Measurements from ENCODE around the gene RNF220.

Gene RNF220

GRCh38 chr1:44694863-44695478 is 289.9 kb downstream of the RNF220 start:
- ChIA-PET POLR2A (no interaction called here), CTCF (no interaction called here)
- Histone ChIP-seq H3K36me3 (ENCODE audit: control insufficient read depth in 2 of 2, insufficient read depth in 1 of 2, low read length in 2 of 2) (no peaks in the 10 kb centered on the region), H3K27ac (ENCODE audit: extremely low read depth, low read depth, low read length) (no peak overlapping the region), H3K4me3 (ENCODE audit: low read depth, low read length) (no peak overlapping the region), H3K4me1 (ENCODE audit: control insufficient read depth, insufficient read depth, low read length) (no peaks in the 10 kb centered on the region), H3K9me3 (ENCODE audit: control insufficient read depth, insufficient read depth, low read depth, low read length) (no peaks in the 10 kb centered on the region)
- TF ChIP-seq OVOL3 (tag by site-specific recombination; IDR thresholded peaks at IDR 0.05) = no peak
- TF ChIP-seq GLIS1 (tag by site-specific recombination; IDR thresholded peaks at IDR 0.05) = no peak
- no peak for TF ChIP-seq ZNF558 (tag by site-specific recombination; IDR thresholded peaks at IDR 0.05)
- no peak for TF ChIP-seq ZFP41 (tag by site-specific recombination; IDR thresholded peaks at IDR 0.05; ENCODE audit: borderline replicate concordance)
- TF ChIP-seq, protein P1, sequence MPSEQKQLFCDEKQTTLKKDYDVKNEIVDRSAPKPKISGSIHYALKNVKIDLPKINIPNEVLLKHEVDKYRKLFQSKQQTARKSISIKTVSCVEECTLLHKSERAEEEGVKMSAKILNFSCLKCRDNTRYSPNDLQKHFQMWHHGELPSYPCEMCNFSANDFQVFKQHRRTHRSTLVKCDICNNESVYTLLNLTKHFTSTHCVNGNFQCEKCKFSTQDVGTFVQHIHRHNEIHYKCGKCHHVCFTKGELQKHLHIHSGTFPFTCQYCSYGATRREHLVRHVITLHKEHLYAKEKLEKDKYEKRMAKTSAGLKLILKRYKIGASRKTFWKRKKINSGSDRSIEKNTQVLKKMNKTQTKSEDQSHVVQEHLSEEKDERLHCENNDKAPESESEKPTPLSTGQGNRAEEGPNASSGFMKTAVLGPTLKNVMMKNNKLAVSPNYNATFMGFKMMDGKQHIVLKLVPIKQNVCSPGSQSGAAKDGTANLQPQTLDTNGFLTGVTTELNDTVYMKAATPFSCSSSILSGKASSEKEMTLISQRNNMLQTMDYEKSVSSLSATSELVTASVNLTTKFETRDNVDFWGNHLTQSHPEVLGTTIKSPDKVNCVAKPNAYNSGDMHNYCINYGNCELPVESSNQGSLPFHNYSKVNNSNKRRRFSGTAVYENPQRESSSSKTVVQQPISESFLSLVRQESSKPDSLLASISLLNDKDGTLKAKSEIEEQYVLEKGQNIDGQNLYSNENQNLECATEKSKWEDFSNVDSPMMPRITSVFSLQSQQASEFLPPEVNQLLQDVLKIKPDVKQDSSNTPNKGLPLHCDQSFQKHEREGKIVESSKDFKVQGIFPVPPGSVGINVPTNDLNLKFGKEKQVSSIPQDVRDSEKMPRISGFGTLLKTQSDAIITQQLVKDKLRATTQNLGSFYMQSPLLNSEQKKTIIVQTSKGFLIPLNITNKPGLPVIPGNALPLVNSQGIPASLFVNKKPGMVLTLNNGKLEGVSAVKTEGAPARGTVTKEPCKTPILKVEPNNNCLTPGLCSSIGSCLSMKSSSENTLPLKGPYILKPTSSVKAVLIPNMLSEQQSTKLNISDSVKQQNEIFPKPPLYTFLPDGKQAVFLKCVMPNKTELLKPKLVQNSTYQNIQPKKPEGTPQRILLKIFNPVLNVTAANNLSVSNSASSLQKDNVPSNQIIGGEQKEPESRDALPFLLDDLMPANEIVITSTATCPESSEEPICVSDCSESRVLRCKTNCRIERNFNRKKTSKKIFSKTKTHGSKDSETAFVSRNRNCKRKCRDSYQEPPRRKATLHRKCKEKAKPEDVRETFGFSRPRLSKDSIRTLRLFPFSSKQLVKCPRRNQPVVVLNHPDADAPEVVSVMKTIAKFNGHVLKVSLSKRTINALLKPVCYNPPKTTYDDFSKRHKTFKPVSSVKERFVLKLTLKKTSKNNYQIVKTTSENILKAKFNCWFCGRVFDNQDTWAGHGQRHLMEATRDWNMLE (tag by site-specific recombination; conservative IDR thresholded peaks at IDR 0.05; ENCODE audit: low read depth) = no peak
- no peak for TF ChIP-seq ZNF596 (tag by site-specific recombination; IDR thresholded peaks at IDR 0.05)
- TF ChIP-seq ZNF621 (tag by site-specific recombination; IDR thresholded peaks at IDR 0.05) = no peak
- TF ChIP-seq ZNF18 (tag by site-specific recombination; IDR thresholded peaks at IDR 0.05) = no peak
- TF ChIP-seq, protein P2, sequence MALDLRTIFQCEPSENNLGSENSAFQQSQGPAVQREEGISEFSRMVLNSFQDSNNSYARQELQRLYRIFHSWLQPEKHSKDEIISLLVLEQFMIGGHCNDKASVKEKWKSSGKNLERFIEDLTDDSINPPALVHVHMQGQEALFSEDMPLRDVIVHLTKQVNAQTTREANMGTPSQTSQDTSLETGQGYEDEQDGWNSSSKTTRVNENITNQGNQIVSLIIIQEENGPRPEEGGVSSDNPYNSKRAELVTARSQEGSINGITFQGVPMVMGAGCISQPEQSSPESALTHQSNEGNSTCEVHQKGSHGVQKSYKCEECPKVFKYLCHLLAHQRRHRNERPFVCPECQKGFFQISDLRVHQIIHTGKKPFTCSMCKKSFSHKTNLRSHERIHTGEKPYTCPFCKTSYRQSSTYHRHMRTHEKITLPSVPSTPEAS (tag by site-specific recombination; IDR thresholded peaks at IDR 0.05) = no peak
- no peak for TF ChIP-seq GFI1B (tag by site-specific recombination; IDR thresholded peaks at IDR 0.05)
- no peak for TF ChIP-seq ZNF529 (tag by site-specific recombination; IDR thresholded peaks at IDR 0.05; ENCODE audit: insufficient replicate concordance)

GRCh38 chr1:44695671-44696070 is 290.6 kb downstream of the RNF220 start:
- Histone ChIP-seq H3K4me3 (ENCODE audit: low read depth, low read length) (no peak overlapping the region), H3K36me3 (ENCODE audit: control insufficient read depth in 2 of 2, insufficient read depth in 1 of 2, low read length in 2 of 2) (no peaks in the 10 kb centered on the region), H3K9me3 (ENCODE audit: control insufficient read depth, insufficient read depth, low read depth, low read length) (no peaks in the 10 kb centered on the region), H3K4me1 (ENCODE audit: control insufficient read depth, insufficient read depth, low read length) (0 out of 2 replicates have a peak, but pooled peaks cover 2% of the 10 kb centered on the region), H3K27ac (ENCODE audit: extremely low read depth, low read depth, low read length) (no peak overlapping the region)
- CTCF ChIA-PET = no interaction called here
- TF ChIP-seq KLF1 (tag by site-specific recombination; IDR thresholded peaks at IDR 0.05) = no peak
- peak; percentile 87 for TF ChIP-seq ZNF121 (tag by site-specific recombination; IDR thresholded peaks at IDR 0.05)
- POLR2A ChIA-PET = no interaction called here

DNA sequence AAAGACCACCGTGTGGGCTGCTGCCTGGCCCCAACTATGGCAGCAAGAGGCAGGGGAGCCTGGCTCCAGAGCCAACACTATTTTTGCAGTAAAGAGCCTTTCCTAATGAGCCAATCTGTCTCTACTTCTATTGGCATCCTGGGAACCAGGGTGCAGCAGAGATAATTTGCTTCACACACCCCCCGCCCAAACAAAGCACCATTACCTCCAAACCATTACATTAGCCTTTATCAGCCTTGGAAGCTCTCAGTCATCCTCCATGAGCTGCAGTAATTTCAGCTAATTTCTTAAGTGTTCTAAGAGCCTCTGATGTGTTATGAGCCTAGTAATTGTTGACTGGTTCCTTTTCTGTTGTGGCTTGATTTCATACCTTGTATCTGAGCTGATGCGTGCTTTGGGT is 291.0 kb downstream of the RNF220 start:
- ChIA-PET CTCF (interaction anchor here (1.0 to 1.3 kb wide), 2 partner anchors 12 to 43 kb away, joined by 5 to 7 read pairs; no protein-coding TSS in a partner anchor), POLR2A (interaction anchor here (1.2 to 1.3 kb wide), 2 partner anchors 11 to 607 kb away, joined by 4 to 10 read pairs; no protein-coding TSS in a partner anchor)
- Histone ChIP-seq H3K27ac (ENCODE audit: extremely low read depth, low read depth, low read length) (no peak overlapping the region), H3K9me3 (ENCODE audit: control insufficient read depth, insufficient read depth, low read depth, low read length) (no peaks in the 10 kb centered on the region), H3K4me3 (ENCODE audit: low read depth, low read length) (no peak overlapping the region), H3K36me3 (ENCODE audit: control insufficient read depth in 2 of 2, insufficient read depth in 1 of 2, low read length in 2 of 2) (no peaks in the 10 kb centered on the region), H3K4me1 (ENCODE audit: control insufficient read depth, insufficient read depth, low read length) (0 out of 2 replicates have a peak, but pooled peaks cover 2% of the 10 kb centered on the region)
- no peak for TF ChIP-seq ZNF248 (tag by site-specific recombination; IDR thresholded peaks at IDR 0.05)
- TF ChIP-seq REPIN1 (tag by site-specific recombination; IDR thresholded peaks at IDR 0.05; ENCODE audit: low read depth) = no peak
- no peak for TF ChIP-seq ZNF155 (tag by site-specific recombination; IDR thresholded peaks at IDR 0.05)
- no peak for TF ChIP-seq ZNF521 (tag by site-specific recombination; IDR thresholded peaks at IDR 0.05)
- 0 out of 2 replicates have a peak, but pooled peaks have one; percentile 45 for TF ChIP-seq ZSCAN16 (tag by site-specific recombination; IDR thresholded peaks at IDR 0.05)
- no peak for TF ChIP-seq ZNF654 (tag by site-specific recombination; IDR thresholded peaks at IDR 0.05; ENCODE audit: low read depth)
